ENCODE measurements around the gene SUPT20HL1. TPM values are rescaled to one million over a fixed set of nuclear protein-coding genes. Genes with fewer than 3 reads are reported as not detected.

The SUPT20HL1 gene
- total and polyA plus RNA-seq, 2 experiments from 2014 or later: not detected

DNA sequence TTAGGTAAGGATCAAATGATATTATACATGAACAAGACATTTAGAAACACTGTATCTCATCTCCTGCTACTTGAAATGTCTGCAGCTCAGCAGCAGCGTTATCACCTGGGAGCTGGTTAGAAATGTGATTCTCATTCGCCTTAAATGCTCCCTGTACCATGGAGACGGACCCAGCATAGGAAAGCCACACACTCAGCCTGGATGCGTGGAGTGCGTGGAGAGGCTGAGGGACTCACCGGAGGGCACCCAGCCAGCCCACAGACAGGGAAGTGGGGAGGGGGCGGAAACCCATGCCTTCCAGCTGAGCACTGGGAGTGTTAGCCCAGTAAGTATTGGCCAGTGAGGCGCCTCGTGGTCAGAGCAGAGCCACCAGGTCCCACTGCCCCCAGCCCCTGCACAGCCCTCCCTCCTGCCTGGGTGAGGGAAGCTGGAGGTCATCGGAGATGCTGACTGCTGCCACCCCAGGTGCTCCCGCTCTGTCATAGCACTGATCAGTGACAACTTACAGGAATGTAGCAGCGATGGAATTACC is 15.2 kb downstream of the SUPT20HL1 start (continued):
- TF ChIP-seq, protein P1, sequence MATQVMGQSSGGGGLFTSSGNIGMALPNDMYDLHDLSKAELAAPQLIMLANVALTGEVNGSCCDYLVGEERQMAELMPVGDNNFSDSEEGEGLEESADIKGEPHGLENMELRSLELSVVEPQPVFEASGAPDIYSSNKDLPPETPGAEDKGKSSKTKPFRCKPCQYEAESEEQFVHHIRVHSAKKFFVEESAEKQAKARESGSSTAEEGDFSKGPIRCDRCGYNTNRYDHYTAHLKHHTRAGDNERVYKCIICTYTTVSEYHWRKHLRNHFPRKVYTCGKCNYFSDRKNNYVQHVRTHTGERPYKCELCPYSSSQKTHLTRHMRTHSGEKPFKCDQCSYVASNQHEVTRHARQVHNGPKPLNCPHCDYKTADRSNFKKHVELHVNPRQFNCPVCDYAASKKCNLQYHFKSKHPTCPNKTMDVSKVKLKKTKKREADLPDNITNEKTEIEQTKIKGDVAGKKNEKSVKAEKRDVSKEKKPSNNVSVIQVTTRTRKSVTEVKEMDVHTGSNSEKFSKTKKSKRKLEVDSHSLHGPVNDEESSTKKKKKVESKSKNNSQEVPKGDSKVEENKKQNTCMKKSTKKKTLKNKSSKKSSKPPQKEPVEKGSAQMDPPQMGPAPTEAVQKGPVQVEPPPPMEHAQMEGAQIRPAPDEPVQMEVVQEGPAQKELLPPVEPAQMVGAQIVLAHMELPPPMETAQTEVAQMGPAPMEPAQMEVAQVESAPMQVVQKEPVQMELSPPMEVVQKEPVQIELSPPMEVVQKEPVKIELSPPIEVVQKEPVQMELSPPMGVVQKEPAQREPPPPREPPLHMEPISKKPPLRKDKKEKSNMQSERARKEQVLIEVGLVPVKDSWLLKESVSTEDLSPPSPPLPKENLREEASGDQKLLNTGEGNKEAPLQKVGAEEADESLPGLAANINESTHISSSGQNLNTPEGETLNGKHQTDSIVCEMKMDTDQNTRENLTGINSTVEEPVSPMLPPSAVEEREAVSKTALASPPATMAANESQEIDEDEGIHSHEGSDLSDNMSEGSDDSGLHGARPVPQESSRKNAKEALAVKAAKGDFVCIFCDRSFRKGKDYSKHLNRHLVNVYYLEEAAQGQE (IDR thresholded peaks at IDR 0.05; ENCODE audit: unreplicated experiment): no peak
- no peak for TF ChIP-seq POLR2AphosphoS5 (IDR thresholded peaks at IDR 0.05; ENCODE audit: low read depth)
- TF ChIP-seq, protein P2, sequence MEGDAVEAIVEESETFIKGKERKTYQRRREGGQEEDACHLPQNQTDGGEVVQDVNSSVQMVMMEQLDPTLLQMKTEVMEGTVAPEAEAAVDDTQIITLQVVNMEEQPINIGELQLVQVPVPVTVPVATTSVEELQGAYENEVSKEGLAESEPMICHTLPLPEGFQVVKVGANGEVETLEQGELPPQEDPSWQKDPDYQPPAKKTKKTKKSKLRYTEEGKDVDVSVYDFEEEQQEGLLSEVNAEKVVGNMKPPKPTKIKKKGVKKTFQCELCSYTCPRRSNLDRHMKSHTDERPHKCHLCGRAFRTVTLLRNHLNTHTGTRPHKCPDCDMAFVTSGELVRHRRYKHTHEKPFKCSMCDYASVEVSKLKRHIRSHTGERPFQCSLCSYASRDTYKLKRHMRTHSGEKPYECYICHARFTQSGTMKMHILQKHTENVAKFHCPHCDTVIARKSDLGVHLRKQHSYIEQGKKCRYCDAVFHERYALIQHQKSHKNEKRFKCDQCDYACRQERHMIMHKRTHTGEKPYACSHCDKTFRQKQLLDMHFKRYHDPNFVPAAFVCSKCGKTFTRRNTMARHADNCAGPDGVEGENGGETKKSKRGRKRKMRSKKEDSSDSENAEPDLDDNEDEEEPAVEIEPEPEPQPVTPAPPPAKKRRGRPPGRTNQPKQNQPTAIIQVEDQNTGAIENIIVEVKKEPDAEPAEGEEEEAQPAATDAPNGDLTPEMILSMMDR (conservative IDR thresholded peaks at IDR 0.05; ENCODE audit: low read depth in 2 of 2): no peak

DNA sequence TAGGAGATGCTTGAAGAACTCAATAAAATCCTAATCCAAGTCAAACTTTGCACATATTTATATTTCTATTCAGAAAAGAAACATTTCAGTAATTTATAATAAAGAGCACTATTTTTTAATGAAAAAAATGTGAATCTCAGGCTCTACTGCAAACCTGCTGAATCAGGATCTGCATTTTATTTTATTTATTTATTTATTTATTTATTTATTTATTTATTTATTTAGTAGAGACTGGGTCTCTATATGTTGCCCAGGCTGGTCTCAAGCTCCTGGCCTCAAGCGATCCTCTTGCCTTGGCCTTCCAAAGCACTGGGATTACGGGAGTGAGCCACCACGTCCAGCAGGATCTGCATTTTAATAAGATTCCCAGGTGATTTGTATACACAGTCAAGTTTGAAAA is 16.0 kb downstream of the SUPT20HL1 start:
- H3K4me3 Mint-ChIP-seq: no peak overlapping the region
- Histone ChIP-seq H3K4me3 (no peak overlapping the region), H3K36me3 (ENCODE audit: insufficient read depth) (no peaks in the 10 kb centered on the region), H3K27me3 (ENCODE audit: insufficient read depth) (peaks cover 24% of the 10 kb centered on the region), H3K4me1 (ENCODE audit: insufficient read depth) (peaks cover 58% of the 10 kb centered on the region), H3K79me2 (replicated peaks; ENCODE audit: insufficient read depth) (no peaks in the 10 kb centered on the region), H3F3A (replicated peaks; ENCODE audit: low read depth) (0 out of 2 replicates have a peak, but pooled peaks cover 3% of the 10 kb centered on the region), H3K9me2 (ENCODE audit: insufficient read depth) (no peaks in the 10 kb centered on the region), H4K20me1 (replicated peaks; ENCODE audit: insufficient read depth) (no peaks in the 10 kb centered on the region), H2AFZ (no peak overlapping the region), H3K4me2 (no peak overlapping the region), H3K27ac (ENCODE audit: low read depth) (no peak overlapping the region)
- H3K9me3 Mint-ChIP-seq: peaks cover 3% of the 10 kb centered on the region; the same call in 2 of the 3 replicates
- H3K36me3 Mint-ChIP-seq (ENCODE audit: low read depth): no peaks in the 10 kb centered on the region
- DNase-seq (ENCODE audit: low spot score) (no peak), ATAC-seq (no peak)
- H3K4me1 Mint-ChIP-seq: peaks cover 56% of the 10 kb centered on the region
- peaks cover 22% of the 10 kb centered on the region for H3K27me3 Mint-ChIP-seq (ENCODE audit: insufficient read depth, low read depth, poor library complexity)
- H3K27ac Mint-ChIP-seq: no peak overlapping the region
- TF ChIP-seq JUNB (IDR thresholded peaks at IDR 0.05; ENCODE audit: unreplicated experiment) (no peak), CREB1 (CRISPR knock-in tag; IDR thresholded peaks at IDR 0.05; ENCODE audit: low read depth) (no peak), NANOG (IDR thresholded peaks at IDR 0.05; ENCODE audit: borderline replicate concordance) (no peak), POLR2AphosphoS5 (IDR thresholded peaks at IDR 0.05; ENCODE audit: low read depth) (no peak), ZNF331 (CRISPR knock-in tag; IDR thresholded peaks at IDR 0.05; ENCODE audit: low read depth) (no peak), ZNF114 (CRISPR knock-in tag; IDR thresholded peaks at IDR 0.05) (no peak)
- TF ChIP-seq, protein P1 (IDR thresholded peaks at IDR 0.05; ENCODE audit: unreplicated experiment): no peak
- TF ChIP-seq, protein P3, sequence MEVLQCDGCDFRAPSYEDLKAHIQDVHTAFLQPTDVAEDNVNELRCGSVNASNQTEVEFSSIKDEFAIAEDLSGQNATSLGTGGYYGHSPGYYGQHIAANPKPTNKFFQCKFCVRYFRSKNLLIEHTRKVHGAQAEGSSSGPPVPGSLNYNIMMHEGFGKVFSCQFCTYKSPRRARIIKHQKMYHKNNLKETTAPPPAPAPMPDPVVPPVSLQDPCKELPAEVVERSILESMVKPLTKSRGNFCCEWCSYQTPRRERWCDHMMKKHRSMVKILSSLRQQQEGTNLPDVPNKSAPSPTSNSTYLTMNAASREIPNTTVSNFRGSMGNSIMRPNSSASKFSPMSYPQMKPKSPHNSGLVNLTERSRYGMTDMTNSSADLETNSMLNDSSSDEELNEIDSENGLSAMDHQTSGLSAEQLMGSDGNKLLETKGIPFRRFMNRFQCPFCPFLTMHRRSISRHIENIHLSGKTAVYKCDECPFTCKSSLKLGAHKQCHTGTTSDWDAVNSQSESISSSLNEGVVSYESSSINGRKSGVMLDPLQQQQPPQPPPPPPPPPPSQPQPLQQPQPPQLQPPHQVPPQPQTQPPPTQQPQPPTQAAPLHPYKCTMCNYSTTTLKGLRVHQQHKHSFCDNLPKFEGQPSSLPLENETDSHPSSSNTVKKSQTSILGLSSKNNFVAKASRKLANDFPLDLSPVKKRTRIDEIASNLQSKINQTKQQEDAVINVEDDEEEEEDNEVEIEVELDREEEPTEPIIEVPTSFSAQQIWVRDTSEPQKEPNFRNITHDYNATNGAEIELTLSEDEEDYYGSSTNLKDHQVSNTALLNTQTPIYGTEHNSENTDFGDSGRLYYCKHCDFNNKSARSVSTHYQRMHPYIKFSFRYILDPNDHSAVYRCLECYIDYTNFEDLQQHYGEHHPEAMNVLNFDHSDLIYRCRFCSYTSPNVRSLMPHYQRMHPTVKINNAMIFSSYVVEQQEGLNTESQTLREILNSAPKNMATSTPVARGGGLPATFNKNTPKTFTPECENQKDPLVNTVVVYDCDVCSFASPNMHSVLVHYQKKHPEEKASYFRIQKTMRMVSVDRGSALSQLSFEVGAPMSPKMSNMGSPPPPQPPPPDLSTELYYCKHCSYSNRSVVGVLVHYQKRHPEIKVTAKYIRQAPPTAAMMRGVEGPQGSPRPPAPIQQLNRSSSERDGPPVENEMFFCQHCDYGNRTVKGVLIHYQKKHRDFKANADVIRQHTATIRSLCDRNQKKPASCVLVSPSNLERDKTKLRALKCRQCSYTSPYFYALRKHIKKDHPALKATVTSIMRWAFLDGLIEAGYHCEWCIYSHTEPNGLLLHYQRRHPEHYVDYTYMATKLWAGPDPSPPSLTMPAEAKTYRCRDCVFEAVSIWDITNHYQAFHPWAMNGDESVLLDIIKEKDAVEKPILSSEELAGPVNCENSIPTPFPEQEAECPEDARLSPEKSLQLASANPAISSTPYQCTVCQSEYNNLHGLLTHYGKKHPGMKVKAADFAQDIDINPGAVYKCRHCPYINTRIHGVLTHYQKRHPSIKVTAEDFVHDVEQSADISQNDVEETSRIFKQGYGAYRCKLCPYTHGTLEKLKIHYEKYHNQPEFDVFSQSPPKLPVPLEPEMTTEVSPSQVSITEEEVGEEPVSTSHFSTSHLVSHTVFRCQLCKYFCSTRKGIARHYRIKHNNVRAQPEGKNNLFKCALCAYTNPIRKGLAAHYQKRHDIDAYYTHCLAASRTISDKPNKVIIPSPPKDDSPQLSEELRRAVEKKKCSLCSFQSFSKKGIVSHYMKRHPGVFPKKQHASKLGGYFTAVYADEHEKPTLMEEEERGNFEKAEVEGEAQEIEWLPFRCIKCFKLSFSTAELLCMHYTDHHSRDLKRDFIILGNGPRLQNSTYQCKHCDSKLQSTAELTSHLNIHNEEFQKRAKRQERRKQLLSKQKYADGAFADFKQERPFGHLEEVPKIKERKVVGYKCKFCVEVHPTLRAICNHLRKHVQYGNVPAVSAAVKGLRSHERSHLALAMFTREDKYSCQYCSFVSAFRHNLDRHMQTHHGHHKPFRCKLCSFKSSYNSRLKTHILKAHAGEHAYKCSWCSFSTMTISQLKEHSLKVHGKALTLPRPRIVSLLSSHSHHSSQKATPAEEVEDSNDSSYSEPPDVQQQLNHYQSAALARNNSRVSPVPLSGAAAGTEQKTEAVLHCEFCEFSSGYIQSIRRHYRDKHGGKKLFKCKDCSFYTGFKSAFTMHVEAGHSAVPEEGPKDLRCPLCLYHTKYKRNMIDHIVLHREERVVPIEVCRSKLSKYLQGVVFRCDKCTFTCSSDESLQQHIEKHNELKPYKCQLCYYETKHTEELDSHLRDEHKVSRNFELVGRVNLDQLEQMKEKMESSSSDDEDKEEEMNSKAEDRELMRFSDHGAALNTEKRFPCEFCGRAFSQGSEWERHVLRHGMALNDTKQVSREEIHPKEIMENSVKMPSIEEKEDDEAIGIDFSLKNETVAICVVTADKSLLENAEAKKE (CRISPR knock-in tag; IDR thresholded peaks at IDR 0.05): no peak

Data from GM23338 (cell line).